Thymus (tissue), 14 donors: ENCODE data around the gene CARD14. TPM values are rescaled to one million over a fixed set of nuclear protein-coding genes. Genes with fewer than 3 reads are reported as not detected.

Source experiments
- DNase-seq, 9 donors: peaks; one replicate each; pipeline ENCODE4 v3.0.0-alpha.2; 2013; ENCODE audit warnings: low spot score in 9 of 9, low read depth in 6 of 9, missing footprints in 1 of 9
- H3K27ac ChIP-seq, 2 donors: one replicate each; pipeline ENCODE4 v1.5.1; 2013; ENCODE audit warnings: control low read depth in 1 of 2, low read depth in 1 of 2, low read length in 1 of 2, mild to moderate bottlenecking in 1 of 2, moderate library complexity in 1 of 2
- H3K27me3 ChIP-seq, 2 donors: one replicate each; pipeline ENCODE4 v1.5.1; 2013; ENCODE audit warnings: low read length in 1 of 2; ENCODE audit not compliant: control insufficient read depth in 2 of 2, insufficient read depth in 1 of 2
- H3K36me3 ChIP-seq, 2 donors: one replicate each; pipeline ENCODE4 v1.5.1; 2013; ENCODE audit warnings: low read length in 1 of 2, mild to moderate bottlenecking in 1 of 2, moderate library complexity in 1 of 2; ENCODE audit not compliant: control insufficient read depth in 2 of 2, insufficient read depth in 2 of 2
- H3K4me1 ChIP-seq, 2 donors: one replicate each; pipeline ENCODE4 v1.5.1; 2013; ENCODE audit warnings: low read length in 2 of 2; ENCODE audit not compliant: control insufficient read depth in 2 of 2, insufficient read depth in 2 of 2
- H3K4me3 ChIP-seq, 2 donors: one replicate each; pipeline ENCODE4 v1.5.1; 2013; ENCODE audit warnings: low read length in 2 of 2, control low read depth in 1 of 2, mild to moderate bottlenecking in 1 of 2
- H3K9me3 ChIP-seq, 2 donors: one replicate each; pipeline ENCODE4 v1.5.1; 2013; ENCODE audit warnings: low read length in 1 of 2, mild to moderate bottlenecking in 1 of 2; ENCODE audit not compliant: control insufficient read depth in 2 of 2, insufficient read depth in 1 of 2
- WGBS: extraction: QIAGEN DNeasy Blood & Tissue Kit; methylation state at CpG from one replicate; pipeline ENCODE4 v1.1.7; 2013; 5-methylcytosine and 5-hydroxymethylcytosine counted together
- long read RNA-seq, 10 donors: transcript quantifications; one replicate each; lab custom pipeline, GENCODE V29; 2026
- polyA plus RNA-seq: library from polyadenylated mRNA; stranded (reverse); fragments of 200-250 nt; gene quantifications from one replicate; pipeline ENCODE4 v1.2.3, GENCODE V29; 2013
- total RNA-seq: library from RNA; stranded (reverse); fragments of 120-200 nt; gene quantifications from one replicate; pipeline ENCODE4 v1.2.4, GENCODE V29; 2013
- donor health status: healthy.

The CARD14 gene
- total RNA-seq (0.38 TPM), polyA plus RNA-seq (1.7 TPM)
- long read RNA-seq, donor 1: 0 reads
- long read RNA-seq, donor 2: 0 reads
- long read RNA-seq, donor 3: 0 reads
- long read RNA-seq, donor 4: 0 reads
- long read RNA-seq, donor 5: 0 reads
- long read RNA-seq, donor 6: 0 reads
- long read RNA-seq, donor 7: 0 reads
- long read RNA-seq, donor 8: 0 reads
- long read RNA-seq, donor 9: 0 reads
- long read RNA-seq, donor 10: 0 reads

DNA sequence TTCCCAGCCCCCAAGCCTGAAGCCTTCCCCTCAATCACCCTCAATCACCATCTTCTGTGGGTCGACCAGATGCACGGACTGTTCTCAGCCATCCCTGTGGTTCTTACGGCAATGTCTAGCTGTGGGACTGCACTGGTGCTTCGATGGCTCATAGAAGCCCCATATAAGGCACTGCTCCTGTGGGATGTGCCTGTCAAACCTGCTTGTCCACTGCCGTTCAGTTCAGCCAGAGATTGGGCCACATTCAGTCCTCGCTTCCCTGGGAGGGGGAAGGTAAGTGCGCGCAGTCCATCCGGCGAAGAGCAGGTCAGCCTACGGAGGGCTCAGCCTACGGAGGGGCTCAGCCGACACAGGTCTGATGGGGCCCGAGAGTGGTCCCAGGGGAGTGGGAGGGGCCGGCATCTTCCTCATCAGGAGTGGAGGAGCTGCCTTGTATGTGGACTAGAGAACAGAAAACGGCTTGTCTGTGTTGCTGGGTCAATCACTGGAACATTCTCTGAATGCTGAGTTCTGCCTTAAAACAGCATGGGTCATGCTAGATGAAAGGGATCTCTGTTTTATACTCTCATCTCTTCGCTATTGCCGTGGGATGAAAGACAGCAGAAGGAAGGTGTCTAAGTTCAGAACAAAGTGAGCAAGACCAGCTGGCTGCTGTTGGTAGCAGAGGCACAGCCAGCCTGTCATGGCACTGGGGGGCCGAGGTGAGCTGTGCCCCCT, at the start of gene CARD14:
CARD14 (plus strand) TSS at position 247 of the 717 bp plus-strand sequence. CDS start 11,409 bp downstream, outside the sequence.
- WGBS: 86% methylated on average over 19 of the region's 19 CpGs
- Histone ChIP-seq H3K27me3 (peaks cover 0 to 10% of the 10 kb centered on the region in 2 donors), H3K9me3 (no peaks in the 10 kb centered on the region), H3K27ac (no peak within 1 kb of the TSS), H3K36me3 (no peaks in the 10 kb centered on the region), H3K4me3 (no peak within 1 kb of the TSS), H3K4me1 (no peaks in the 10 kb centered on the region)
- DNase-seq: no peak

DNA sequence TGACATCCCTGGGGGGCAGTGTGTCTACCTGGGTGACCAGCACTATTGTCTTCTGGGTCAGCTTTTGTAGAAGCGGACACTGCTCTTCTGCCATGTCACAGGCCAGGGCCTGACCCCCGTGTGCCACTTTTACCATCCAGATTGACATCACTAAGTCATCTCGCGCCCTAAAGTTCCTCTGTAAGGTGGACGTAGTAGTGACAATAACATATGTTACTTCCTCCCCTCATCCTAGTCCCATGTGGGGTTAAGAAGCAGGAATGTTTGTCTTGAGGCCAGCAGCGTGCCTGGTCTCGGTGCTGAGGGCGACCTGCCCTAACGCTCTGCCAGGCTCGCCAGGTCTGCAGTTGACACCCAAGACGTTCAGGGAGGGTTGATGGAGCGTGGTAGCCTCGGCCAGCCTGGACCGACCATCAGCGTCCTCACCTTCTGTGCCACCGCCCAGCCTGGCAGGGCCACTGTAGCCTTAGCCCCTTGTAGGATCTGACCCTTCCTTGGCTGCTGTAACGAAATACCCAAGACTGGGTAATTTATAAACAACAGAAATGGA, 47.7 kb upstream of the CARD14 start:
- no peaks in the 10 kb centered on the region for H3K36me3 ChIP-seq
- WGBS: 95% methylated on average over 17 of the region's 17 CpGs
- H3K27ac ChIP-seq: no peak overlapping the region
- H3K27me3 ChIP-seq: peaks cover 0 to 8% of the 10 kb centered on the region in 2 donors
- no peak for DNase-seq
- no peaks in the 10 kb centered on the region for H3K4me1 ChIP-seq
- no peak overlapping the region for H3K4me3 ChIP-seq
- no peaks in the 10 kb centered on the region for H3K9me3 ChIP-seq

DNA sequence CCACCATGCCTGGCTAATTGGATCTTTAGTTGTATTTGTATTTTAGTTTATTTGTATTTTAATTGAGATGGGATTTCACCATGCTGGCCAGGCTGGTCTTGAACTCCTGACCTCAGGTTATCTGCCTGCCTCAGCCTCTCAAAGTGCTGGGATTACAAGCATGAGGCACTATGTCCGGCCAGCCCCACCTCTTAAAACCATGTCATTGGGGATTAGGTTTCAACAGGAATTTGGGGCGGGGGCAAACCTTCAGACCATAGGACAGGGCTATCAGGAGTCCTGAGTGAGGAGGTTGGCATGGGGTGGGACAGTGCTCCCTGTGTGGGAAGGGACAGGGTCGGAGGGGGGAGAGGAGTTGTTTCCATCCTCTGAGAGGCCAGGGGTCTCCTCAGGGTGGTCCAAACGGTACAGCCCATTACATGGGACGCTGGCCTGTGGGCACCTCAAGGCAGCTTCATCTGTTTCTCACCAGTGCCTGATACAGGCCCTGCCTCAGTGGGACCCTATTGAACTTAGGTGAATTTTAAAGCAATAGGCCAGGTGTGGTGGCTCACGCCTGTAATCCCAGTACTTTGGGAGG, 46.8 kb upstream of the CARD14 start:
- DNase-seq: no peak

DNA sequence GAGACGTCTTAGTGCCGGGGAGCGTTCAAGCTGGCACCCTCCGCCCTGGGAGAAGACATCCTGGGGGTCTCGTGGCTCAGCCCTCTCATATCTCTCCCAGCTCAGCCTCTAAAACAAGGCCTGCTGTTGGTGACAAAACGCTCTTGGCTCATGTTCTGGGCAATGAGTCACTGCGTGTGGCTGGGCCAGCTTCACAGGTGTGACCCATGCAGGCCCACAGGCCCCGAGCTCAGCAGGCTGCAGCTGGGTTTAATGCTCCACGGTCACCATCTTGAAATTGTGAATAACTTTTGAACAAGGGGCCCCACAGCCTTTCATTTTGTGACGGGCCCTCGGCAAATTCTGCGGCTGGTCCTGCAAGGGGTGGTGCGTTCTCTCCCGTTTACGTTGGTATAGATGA, 46.0 kb upstream of the CARD14 start:
- H3K4me1 ChIP-seq: no peaks in the 10 kb centered on the region
- H3K9me3 ChIP-seq: no peaks in the 10 kb centered on the region
- H3K4me3 ChIP-seq: no peak overlapping the region
- WGBS: 95% methylated on average over 15 of the region's 15 CpGs
- H3K27me3 ChIP-seq: peaks cover 0 to 8% of the 10 kb centered on the region in 2 donors
- H3K36me3 ChIP-seq: no peaks in the 10 kb centered on the region
- no peak for DNase-seq
- H3K27ac ChIP-seq: no peak overlapping the region

More for the DNA sequence above, 46.8 kb upstream of the CARD14 start:
- H3K36me3 ChIP-seq: no peaks in the 10 kb centered on the region
- H3K27ac ChIP-seq: no peak overlapping the region
- 98% methylated on average over 6 of the region's 6 CpGs for WGBS
- H3K9me3 ChIP-seq: no peaks in the 10 kb centered on the region
- H3K4me1 ChIP-seq: no peaks in the 10 kb centered on the region
- no peak overlapping the region for H3K4me3 ChIP-seq
- peaks cover 0 to 8% of the 10 kb centered on the region in 2 donors for H3K27me3 ChIP-seq

DNA sequence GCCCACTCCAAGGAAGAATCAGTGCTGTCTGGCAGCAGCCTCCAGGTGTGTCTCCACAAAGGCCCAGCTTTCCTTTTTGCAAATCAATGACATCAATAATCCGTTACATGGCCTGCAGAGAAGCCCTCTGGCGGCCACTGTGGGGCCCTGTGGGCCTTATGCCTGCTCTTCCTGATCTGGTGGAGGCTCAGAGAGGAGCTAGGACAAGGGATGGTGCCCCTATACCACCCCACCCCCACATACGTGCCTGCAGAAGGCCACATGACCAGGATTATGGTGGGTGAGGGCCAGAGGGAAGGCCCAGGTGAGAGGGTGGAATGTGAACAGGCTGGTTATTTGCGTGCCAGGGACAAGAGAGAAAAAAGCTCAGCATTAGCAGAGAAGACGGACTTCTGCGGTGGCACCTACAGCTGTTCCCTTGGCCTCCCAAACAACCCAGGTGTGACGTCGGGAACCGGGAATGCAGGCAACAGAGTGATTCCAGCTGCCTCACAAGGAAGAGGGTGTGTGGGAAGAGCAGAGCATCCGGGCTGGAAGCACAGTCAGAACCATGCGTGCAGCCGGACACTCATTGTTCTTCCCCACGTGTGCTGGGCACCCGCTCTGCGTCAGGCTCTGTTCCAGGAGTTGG, 45.4 kb upstream of the CARD14 start:
- WGBS: 87% methylated on average over 15 of the region's 15 CpGs

DNA sequence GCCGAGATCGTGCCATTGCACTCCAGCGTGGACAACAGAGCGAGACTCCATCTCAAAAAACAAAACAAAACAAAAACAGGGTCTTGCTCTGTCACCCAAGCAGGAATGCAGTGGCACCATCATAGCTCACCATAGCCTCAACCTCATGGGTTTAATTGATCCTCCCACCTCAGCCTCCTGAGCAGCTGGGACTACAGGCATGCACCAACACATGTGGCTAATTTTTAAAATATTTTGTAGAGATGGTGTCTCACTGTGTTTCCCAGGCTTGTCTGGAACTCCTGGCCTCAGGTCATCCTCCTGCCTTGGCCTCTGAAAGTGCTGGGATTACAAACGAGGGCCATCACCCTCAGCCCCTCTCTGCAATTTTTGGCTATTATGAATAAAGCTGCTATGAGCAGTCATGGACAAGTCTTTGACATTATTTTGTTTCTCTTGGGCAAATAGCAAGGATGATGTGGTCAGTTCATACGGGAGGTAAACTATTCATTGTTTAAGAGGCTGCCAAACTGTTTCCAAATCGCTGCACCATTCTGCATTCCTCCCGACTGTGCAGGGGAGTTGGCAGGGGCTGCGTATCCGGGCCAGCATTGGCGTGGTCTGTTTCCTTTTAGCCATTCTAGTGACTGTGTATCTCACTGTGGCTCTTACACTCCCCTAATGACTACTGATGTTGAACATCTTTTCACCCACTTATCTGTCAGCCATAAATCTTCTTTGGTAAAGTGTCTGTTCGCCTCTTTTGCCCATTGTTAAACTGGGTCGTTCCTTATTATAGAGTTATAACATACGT, 44.0 kb upstream of the CARD14 start:
- no peak for DNase-seq
- no peak overlapping the region for H3K4me3 ChIP-seq
- no peaks in the 10 kb centered on the region for H3K36me3 ChIP-seq
- no peaks in the 10 kb centered on the region for H3K4me1 ChIP-seq
- WGBS: 89% methylated on average over 14 of the region's 14 CpGs
- no peaks in the 10 kb centered on the region for H3K9me3 ChIP-seq
- peaks cover 0 to 8% of the 10 kb centered on the region in 2 donors for H3K27me3 ChIP-seq
- H3K27ac ChIP-seq: no peak overlapping the region

More for the DNA sequence above, 45.4 kb upstream of the CARD14 start:
- no peak overlapping the region for H3K27ac ChIP-seq
- no peak overlapping the region for H3K4me3 ChIP-seq
- no peaks in the 10 kb centered on the region for H3K9me3 ChIP-seq
- no peaks in the 10 kb centered on the region for H3K36me3 ChIP-seq
- DNase-seq: no peak
- no peaks in the 10 kb centered on the region for H3K4me1 ChIP-seq
- H3K27me3 ChIP-seq: peaks cover 0 to 8% of the 10 kb centered on the region in 2 donors

DNA sequence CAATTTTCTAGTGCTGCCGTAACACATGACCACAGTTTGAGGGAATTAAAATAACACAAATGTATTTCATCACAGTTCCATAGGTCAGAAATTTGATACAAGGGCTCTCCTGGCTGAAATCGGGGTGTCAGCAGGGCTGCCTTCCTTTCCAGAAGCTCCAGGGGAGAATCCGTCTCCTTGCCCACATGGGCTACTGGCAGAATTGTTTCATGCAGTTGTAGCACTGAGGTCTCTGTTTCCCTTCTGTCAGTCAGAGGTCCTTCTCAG, 43.4 kb upstream of the CARD14 start:
- no peak for DNase-seq
- 94% methylated on average over 3 of the region's 3 CpGs for WGBS
- H3K36me3 ChIP-seq: no peaks in the 10 kb centered on the region

DNA sequence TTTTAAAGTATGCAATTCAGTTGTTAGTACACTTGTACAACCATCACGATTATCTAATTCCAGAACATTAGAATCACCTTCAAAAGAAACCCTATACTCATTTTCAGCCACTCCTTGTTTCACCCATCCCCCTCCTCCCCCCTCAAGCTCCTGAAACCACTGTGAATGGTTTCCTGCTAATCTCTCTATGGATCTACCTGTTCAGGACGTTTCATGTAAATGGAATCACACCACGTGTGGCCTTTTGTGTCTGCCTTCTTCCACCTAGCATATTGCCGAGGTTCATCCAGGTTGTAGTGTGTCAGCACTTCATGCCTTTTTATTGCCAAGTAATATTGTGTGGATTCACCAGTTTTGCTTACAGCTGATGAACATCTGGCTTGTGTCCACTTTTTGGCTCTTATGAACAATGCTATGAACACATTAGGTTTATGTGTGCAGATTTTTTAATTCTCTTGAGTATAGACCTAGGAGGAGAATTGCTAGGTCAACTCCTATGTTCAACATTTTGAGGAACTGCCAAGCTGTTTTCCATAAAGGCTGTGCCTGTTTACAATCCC, 40.7 kb upstream of the CARD14 start:
- H3K9me3 ChIP-seq: no peaks in the 10 kb centered on the region
- no peak for DNase-seq
- H3K27me3 ChIP-seq: peaks cover 0 to 8% of the 10 kb centered on the region in 2 donors
- 51% methylated on average over 4 of the region's 4 CpGs for WGBS
- no peaks in the 10 kb centered on the region for H3K4me1 ChIP-seq
- no peak overlapping the region for H3K27ac ChIP-seq
- no peak overlapping the region for H3K4me3 ChIP-seq
- peaks cover 9 to 19% of the 10 kb centered on the region in 2 donors for H3K36me3 ChIP-seq

More for the DNA sequence above, 43.4 kb upstream of the CARD14 start:
- H3K9me3 ChIP-seq: no peaks in the 10 kb centered on the region
- H3K4me1 ChIP-seq: no peaks in the 10 kb centered on the region
- H3K27ac ChIP-seq: no peak overlapping the region
- peaks cover 0 to 8% of the 10 kb centered on the region in 2 donors for H3K27me3 ChIP-seq
- no peak overlapping the region for H3K4me3 ChIP-seq
